Measurements from ENCODE around the gene UBE3C. TPM values are rescaled to one million over a fixed set of nuclear protein-coding genes. Genes with fewer than 3 reads are reported as not detected.

The UBE3C gene
- polyA plus RNA-seq: 39.0 and 46.3 TPM in 2 replicates
- polyA minus RNA-seq: 86.9 and 93.7 TPM in 2 replicates

GRCh38 chr7:157138424-157139110 is at the start of gene UBE3C:
Gene UBE3C, plus strand, starts transcription at chr7:157138926. Its CDS starts 347 bp downstream, at chr7:157139273.
- H2AFZ ChIP-seq (ENCODE audit: low read depth, low read length): peak within 1 kb of the TSS; percentile 81
- TF ChIP-seq CTCF (IDR thresholded peaks at IDR 0.05; ENCODE audit: poor library complexity, severe bottlenecking): peak; percentile 47
- TF ChIP-seq TAF1 (IDR thresholded peaks at IDR 0.05; ENCODE audit: low read depth): no peak
- peak; percentile 29 for TF ChIP-seq SMC3 (conservative IDR thresholded peaks at IDR 0.05; ENCODE audit: poor library complexity)
- TF ChIP-seq EZH2 (IDR thresholded peaks at IDR 0.05; ENCODE audit: borderline replicate concordance, insufficient read depth, low read length, poor library complexity, severe bottlenecking): no peak
- peak; percentile 91 for TF ChIP-seq POLR2AphosphoS5 (IDR thresholded peaks at IDR 0.05)
- no peak for TF ChIP-seq REST (IDR thresholded peaks at IDR 0.05; ENCODE audit: borderline replicate concordance)
- TF ChIP-seq EP300 (conservative IDR thresholded peaks at IDR 0.05; ENCODE audit: poor library complexity, severe bottlenecking): peak; percentile 53
- TF ChIP-seq RAD21 (conservative IDR thresholded peaks at IDR 0.05): no peak
- peak; percentile 61 for TF ChIP-seq MXI1 (conservative IDR thresholded peaks at IDR 0.05; ENCODE audit: poor library complexity, severe bottlenecking)

GRCh38 chr7:157089100-157089610 is 49.6 kb upstream of the UBE3C start:
- H3K9me3 ChIP-seq (ENCODE audit: low read length): no peaks in the 10 kb centered on the region
- H3K27me3 ChIP-seq (ENCODE audit: insufficient read depth, low read depth, low read length): no peaks in the 10 kb centered on the region
- TF ChIP-seq CTCF (IDR thresholded peaks at IDR 0.05; ENCODE audit: poor library complexity, severe bottlenecking): no peak
- TF ChIP-seq POLR2AphosphoS5 (IDR thresholded peaks at IDR 0.05): no peak
- no peak for TF ChIP-seq EZH2 (IDR thresholded peaks at IDR 0.05; ENCODE audit: borderline replicate concordance, insufficient read depth, low read length, poor library complexity, severe bottlenecking)
- no peak for TF ChIP-seq EP300 (conservative IDR thresholded peaks at IDR 0.05; ENCODE audit: poor library complexity, severe bottlenecking)
- no peak for TF ChIP-seq REST (IDR thresholded peaks at IDR 0.05; ENCODE audit: borderline replicate concordance)
- no peak for TF ChIP-seq TAF1 (IDR thresholded peaks at IDR 0.05; ENCODE audit: low read depth)
- TF ChIP-seq MXI1 (conservative IDR thresholded peaks at IDR 0.05; ENCODE audit: poor library complexity, severe bottlenecking): no peak
- TF ChIP-seq RAD21 (conservative IDR thresholded peaks at IDR 0.05): no peak
- no peak for TF ChIP-seq SMC3 (conservative IDR thresholded peaks at IDR 0.05; ENCODE audit: poor library complexity)
- H3K4me3 ChIP-seq (ENCODE audit: low read length): no peak overlapping the region
- no peak overlapping the region for H3K4me2 ChIP-seq (ENCODE audit: low read length)
- no peaks in the 10 kb centered on the region for H3F3A ChIP-seq (ENCODE audit: insufficient read depth, low read length, poor library complexity, severe bottlenecking)
- H3K79me2 ChIP-seq (replicated peaks; ENCODE audit: insufficient read depth, low read length): no peaks in the 10 kb centered on the region
- no peak overlapping the region for H3K27ac ChIP-seq (ENCODE audit: low read length)
- H4K20me1 ChIP-seq (ENCODE audit: insufficient read depth): no peaks in the 10 kb centered on the region
- H3K9ac ChIP-seq (ENCODE audit: low read length): no peak overlapping the region
- no peaks in the 10 kb centered on the region for H3K9me2 ChIP-seq (ENCODE audit: insufficient read depth, low read length)
- no peak overlapping the region for H2AFZ ChIP-seq (ENCODE audit: low read depth, low read length)
- H3K36me3 ChIP-seq (ENCODE audit: insufficient read depth, low read length): no peaks in the 10 kb centered on the region

More at GRCh38 chr7:157138424-157139110, at the start of gene UBE3C:
- no peaks in the 10 kb centered on the region for H3K27me3 ChIP-seq (ENCODE audit: insufficient read depth, low read depth, low read length)
- peak within 1 kb of the TSS; percentile 86 for H3K4me3 ChIP-seq (ENCODE audit: low read length)
- peak within 1 kb of the TSS; percentile 92 for H3K27ac ChIP-seq (ENCODE audit: low read length)
- H3K79me2 ChIP-seq (replicated peaks; ENCODE audit: insufficient read depth, low read length): peaks cover 41% of the 10 kb centered on the region
- H3K9me3 ChIP-seq (ENCODE audit: low read length): no peaks in the 10 kb centered on the region
- H3K4me2 ChIP-seq (ENCODE audit: low read length): peak within 1 kb of the TSS; percentile 68
- H3K9ac ChIP-seq (ENCODE audit: low read length): peak within 1 kb of the TSS; percentile 73
- H3F3A ChIP-seq (ENCODE audit: insufficient read depth, low read length, poor library complexity, severe bottlenecking): no peaks in the 10 kb centered on the region
- H3K9me2 ChIP-seq (ENCODE audit: insufficient read depth, low read length): no peaks in the 10 kb centered on the region
- no peaks in the 10 kb centered on the region for H3K36me3 ChIP-seq (ENCODE audit: insufficient read depth, low read length)
- H4K20me1 ChIP-seq (ENCODE audit: insufficient read depth): no peaks in the 10 kb centered on the region

Data from neural cell (in vitro differentiated cells).